Putamen (tissue), 1 donor: ENCODE measurements around the gene MT1H.
"Not testable (repeated sequence)": the region's sequence is repeated elsewhere in the genome, so short reads cannot be mapped to it uniquely, and the experiment has no call there.

Experiments
- DNase-seq: peaks from one replicate; pipeline ENCODE4 v3.0.0-alpha.2; 2016; ENCODE audit warnings: low spot score

Gene MT1H

DNA sequence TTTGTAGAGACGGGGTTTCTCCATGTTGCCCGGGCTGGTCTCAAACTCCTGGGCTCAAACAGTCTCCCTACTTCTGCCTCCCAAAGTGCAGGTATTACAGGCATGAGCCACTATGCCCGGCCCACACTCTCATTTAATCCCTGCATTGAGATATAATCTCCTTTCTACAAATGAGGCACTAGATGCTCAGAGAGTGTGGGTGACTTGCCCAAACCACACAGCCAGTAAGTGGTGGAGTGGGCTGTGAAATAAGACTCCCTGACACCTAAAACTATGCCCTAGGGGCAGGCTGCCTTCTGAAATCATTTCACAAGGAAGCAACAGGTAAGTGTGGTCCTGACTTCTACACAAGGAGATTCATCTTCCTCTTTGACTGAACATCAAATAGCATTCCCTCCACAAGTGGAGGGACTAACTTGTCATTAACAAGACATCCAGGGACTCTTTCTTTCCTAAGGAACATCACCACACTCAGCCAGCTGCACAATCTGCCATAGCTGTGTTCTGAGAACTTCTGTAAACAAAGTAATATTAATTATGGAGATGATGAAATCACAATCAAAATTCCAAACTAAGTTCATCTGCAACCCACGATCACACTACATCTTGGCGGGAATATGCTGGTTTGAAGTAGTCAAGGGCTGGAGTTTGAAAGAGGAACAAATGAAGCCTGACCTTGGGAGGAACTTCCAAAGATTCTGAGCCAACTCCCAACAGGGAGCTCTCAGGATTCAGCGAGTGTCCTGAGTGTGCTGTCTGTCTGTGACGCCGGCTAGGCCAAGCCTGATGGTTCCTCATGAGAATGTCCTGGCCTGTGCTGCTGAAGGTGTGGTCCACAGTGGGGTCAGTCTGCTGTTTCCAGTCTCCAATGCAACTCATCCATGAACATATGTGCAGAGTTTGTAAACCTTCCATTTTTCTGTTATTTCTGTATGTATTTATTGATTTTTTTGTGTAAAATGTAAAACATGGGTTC, 4.0 kb upstream of the MT1H start:
- not testable (repeated sequence) for DNase-seq

DNA sequence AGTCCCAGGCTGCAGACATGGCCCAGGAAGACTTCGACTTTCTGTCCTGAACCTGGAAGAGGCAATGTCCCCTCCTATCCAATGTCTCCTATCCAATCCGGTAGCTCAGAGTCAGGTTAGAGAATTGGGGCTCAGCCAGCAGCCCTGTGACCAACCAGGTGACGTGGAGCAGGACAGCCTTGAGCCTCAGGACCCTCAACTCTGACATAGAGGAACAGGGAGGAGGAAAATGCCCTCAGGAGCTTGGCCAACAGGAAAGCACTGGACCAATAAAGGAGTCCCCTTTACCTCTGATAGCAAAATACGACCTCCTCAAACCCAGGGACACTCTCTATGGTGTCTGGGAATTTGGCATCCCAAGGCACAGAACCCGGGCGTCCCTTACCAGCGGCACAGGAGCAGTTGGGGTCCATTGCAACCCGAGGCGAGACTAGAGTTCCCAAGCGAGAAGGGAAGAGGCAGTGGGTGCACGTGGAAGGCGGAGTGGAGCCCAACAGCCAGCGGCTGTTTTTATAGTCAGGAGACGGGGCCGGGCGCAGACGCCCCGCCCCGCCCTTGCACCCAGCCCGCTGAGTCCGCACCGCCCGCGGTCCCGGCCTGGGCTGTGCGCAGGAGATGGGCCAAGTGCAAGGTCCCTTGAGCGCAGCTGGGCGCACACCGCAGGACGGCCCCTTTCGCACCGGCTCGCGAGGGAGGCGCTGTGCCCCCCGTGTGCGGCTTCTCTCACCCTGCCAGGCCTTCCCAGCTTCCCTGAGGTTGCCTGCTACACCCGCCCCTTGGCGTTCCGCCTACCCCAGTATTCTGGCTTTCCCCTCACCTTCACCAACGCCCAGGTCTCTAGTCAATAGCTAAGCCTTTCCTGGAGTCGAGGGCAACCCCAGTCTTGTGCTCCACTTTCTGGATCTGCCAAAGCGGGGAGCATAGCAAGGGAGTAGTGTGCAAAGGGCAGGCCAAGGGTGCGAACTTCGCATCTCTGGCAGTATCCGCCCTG, 1.7 kb upstream of the MT1H start, which contains the start of gene MT1G:
Gene MT1G (minus strand): TSS at position 485 of the 991 bp plus-strand sequence. CDS start 72 bp downstream, at position 413.
- no peak for DNase-seq

DNA sequence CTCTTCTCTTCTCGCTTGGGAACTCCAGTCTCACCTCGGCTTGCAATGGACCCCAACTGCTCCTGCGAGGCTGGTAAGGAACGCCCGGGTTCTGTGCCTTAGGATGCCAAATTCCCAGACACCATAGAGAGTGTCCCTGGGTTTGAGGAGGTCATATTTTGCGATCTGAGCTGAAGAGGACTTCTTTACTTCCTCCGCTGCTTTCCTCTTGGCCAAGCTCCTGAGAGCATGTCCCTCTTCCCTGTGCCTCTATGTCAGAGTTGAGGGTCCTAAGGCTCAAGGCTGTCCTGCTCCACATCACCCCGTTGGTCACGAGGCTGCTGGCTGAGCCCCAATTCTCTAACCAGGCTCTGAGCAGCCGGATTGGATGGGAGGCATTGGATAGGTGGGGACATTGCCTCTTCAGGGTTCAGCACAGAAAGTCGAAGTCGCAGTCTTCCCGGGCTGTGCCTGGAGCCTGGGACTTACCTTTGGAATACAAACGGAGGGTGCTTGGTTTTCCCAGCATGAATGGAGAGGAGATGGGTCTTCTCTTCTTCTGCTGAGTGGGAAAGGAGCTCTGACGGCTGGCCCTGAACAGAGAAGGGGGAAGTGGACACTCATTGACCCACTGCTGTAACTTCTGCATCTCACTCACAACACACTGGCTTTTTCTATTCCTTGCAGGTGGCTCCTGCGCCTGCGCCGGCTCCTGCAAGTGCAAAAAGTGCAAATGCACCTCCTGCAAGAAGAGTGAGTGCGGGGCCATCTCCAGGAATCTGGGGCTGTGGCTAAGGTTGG, 416 bp downstream of the MT1H start:
- DNase-seq = no peak

DNA sequence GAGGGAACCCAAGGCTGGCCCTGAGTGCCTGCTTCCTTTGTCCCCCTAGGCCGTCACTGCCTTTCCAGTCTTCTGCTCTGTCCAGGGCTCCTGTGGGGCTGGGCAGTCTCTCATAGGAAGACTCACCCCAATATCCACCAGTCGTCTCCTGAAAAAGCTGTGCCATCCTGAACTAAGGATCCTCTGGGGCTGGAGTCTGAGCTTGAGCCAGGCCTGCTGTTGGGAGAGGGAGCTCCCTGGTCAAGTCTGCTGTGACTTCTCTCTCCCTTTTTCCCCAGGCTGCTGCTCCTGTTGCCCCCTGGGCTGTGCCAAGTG, 963 bp downstream of the MT1H start:
- DNase-seq = no peak

DNA sequence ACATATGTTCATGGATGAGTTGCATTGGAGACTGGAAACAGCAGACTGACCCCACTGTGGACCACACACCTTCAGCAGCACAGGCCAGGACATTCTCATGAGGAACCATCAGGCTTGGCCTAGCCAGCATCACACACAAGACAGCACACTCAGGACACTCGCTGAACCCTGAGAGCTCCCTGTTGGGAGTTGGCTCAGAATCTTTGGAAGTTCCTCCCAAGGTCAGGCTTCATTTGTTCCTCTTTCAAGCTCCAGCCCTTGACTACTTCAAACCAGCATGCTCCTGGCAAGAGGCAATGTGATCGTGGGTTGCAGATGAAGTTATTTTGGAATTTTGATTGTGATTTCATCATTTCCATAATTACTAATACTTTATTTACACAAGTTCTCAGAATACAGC, 2.1 kb downstream of the MT1H start:
- not testable (repeated sequence) for DNase-seq

DNA sequence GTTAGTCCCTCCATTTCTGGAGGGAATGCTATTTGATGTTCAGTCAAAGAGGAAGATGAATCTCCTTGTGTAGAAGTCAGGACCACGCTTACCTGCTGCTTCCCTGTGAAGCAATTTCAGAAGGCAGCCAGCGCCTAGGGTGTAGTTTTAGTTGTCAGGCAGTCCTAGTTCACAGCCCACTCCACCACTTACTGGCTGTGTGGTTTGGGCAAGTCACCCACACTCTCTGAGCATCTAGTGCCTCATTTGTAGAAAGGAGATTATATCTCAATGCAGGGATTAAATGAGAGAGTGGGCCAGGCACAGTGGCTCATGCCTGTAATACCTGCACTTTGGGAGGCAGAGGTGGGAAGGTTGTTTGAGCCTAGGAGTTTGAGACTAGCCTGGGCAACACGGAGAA, 2.6 kb downstream of the MT1H start:
- not testable (repeated sequence) for DNase-seq

DNA sequence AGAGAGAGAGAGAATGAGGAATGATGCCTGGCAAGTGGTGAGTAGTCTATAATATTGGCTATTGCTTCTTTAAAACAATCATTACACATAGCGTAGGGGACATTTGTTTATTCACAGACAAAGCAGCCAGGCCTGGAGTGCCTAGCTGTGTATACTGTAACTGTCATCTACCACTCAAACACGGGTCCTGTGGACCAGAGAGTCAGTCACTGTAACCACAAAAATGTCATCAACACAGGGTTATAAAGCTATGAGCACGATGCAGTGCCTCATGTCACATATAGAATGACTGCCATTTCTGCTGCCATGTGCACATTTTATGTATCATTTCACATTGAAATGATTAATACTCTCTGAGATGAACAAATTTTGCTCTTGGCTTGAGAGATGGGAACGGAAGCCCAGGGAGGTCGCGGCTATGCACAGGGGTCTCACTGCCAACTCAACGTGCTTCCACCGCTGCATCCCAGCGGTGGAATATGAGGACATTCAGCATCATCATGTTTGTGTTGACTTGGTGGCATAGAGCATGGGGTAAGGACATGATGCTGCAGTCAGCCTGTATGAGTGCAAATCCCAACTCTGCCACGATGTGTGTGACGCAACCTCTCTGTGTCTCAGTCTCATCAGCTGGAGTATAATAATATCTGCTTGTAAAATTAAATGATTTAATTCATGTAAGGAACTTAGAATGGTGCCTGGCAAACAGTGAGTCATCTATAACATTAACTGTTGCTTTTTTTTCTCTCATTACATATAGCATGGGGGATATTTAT, 3.3 kb downstream of the MT1H start:
- DNase-seq = no peak

DNA sequence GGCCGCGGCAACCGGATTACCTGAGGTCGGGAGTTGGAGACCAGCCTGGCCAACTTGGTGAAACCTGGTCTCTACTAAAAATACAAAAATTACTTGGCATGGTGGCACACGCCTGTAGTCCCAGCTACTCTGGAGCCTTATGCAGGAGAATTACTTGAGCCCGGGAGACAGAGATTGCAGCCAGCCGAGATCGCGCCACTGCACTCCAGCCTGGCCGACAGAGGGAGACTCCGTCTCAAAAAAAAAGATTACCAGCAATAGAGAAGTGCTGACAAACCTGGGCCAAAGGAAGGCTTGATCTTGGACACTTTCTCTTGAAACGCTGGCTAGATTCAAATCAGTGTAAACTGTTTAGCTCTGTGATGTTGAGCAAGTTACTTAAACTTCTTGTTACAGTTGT, 4.3 kb downstream of the MT1H start:
- DNase-seq = no peak

DNA sequence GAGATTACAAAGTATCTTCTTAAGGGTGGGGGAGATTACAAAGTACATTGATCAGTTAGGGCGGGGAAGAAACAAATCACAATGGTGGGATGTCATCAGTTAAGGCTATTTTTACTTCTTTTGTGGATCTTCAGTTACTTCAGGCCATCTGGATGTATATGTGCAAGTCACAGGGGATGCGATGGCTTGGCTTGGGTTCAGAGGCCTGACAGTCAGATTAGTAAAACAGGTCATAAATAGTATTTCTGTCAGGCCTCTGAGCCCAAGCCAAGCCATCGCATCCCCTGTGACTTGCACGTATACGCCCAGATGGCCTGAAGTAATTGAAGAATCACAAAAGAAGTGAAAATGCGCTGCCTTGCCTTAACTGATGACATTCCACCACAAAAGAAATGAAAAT, 5.0 kb downstream of the MT1H start:
- not testable (repeated sequence) for DNase-seq

DNA sequence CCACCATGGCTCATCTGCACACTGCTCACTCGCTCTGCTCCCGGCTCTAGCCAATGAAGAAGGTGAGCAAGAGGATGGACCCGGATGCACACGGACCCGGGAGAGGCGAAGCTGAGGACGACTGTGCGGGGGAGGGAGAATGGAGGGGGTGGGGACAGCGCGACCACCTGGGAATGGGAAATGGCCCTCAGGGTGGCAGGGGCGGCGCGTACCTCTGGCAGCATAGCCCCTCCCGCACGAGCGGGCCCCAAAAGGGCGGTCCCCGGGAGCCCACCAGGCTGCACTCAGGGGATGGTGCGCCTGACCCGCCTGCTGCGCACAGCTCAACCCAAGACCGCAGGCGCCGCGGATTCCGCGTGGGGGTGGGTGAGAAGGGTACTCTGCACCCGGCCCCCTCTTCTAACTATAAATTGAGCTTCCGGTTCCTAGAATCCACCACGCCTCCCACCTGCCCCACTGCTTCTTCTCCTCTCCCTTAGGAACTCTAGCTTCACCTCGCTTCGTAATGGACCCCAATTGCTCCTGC, 6.1 kb downstream of the MT1H start:
- no peak for DNase-seq

DNA sequence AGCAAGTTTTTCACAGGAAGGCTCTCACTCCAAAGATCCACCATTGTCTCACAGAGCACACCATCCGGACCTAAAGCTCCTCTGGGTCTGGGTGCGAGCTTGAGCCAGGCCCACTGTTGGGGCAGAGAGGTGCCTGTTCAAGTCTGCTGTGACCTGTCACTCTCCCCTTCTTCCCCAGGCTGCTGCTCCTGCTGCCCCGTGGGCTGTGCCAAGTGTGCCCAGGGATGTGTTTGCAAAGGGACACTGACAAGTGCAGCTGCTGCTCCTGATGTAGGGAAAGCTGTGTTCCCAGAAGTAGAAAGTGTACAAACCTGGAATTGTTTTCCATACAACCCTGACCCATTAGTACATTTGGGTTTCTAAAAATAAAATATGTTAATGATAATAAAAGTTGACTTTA, 7.9 kb downstream of the MT1H start:
- no peak for DNase-seq

DNA sequence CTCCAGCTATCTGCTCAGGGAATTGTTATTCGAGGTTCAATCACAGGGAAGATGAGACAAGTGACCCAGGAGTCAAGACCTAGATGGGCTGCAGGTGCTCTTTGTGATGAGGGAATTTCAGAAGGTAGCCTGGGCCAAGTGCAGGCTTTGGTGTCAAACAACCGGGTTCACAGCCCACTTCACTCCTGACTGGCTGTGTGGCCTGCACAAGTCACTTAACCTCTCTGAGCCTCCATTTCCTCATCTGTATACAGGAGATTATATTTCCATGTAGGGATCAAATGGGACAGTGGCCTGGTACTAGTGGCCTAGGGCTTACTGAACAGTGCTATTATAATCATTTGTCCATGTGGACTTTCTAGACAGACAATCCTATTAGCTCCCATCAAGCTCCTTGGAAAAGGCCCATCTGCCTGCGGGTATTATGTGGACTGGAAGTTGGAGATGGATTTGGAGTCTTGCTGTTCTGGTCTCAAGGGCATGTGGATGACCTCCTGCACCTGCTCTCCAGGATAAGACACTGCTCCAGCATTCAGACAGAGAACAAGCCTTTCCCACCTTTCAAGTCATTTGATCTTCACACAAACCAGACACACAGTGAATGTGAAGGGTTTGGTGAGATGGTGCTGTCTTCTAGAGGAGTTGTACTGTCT, 9.6 kb downstream of the MT1H start:
- DNase-seq = no peak

DNA sequence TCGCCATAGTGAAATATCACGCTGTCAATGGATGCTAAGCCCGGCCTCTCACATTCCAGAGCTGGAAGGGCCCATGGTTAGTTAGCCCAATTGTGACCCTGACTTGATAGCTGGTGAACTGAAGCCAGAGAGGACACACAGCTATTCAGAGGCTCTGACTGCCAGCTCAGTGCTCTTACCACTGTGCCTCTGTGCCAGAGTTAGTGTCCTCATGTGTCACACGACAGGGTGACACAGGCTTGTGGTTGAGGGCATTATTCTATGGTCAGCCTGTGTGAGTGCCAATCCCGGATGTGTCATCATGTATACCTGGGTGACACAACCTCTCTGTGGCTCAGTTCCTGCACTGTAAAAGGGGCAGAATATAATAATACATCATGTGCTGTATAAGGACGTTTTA, 10.2 kb downstream of the MT1H start:
- no peak for DNase-seq

DNA sequence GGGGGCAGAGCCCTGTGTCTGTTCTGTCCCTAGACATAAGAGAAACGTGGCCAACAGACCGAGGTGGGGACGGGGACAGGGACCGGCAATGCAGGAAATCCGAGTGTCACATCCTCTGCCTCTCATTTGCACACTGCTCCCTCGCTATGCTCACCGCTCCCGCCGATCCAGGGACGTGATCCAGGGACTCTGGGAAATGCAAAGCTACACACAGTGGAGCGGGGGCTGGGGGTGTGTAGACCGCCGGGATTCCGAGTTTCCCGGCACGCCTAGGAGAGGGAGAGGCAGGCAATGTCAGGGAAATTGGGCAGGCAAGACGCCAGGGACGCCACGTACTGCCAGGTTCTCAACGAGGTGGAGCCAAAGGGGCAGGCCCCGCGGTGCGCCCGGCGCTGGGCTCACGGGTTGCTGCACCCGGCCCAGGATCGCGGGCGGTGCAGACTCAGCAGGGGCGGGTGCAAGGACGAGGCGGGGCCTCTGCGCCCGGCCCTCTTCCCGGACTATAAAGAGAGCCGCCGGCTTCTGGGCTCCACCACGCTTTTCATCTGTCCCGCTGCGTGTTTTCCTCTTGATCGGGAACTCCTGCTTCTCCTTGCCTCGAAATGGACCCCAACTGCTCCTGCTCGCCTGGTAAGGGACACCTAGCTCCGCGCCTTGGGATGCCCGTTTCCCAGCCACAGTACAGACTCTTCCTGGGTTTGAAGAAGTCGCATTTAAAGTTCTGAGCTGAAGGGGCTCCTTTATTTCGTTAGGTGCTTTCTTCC, 12.5 kb downstream of the MT1H start, which contains the start of gene MT1X:
Gene MT1X (plus strand): TSS at position 532 of the 764 bp plus-strand sequence. CDS start 71 bp downstream, at position 603.
- DNase-seq = peak; percentile 89

DNA sequence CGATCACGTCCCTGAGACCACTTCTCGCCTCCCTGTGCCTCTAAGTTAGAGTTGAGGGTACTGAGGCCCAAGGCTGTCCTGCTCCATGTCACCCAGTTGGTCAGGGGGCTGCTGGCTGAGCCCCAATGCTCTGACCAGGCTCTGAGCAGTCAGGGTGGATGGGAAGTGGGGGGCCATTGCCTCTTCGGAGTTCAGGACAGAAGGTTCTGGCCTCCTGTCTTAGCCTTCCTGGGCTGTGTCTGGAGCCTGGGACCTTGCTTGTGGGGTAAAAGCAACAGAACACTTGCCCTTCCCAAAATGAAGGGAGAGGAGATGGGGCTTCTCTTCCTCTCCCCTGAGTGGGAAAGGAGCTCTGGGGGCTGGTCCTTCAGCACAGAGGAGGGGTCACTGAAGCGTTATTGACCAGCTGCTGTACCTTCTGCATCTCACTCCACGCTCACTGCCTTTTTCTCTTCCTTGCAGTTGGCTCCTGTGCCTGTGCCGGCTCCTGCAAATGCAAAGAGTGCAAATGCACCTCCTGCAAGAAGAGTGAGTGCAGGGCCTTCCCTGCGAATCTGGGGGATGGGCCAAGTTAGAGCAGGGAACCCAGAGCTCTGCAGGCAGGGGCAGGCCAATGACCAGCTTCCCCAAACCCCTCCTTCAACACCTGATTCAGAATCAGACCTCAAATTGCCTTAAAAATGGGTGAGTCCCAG, 13.2 kb downstream of the MT1H start:
- DNase-seq = no peak

DNA sequence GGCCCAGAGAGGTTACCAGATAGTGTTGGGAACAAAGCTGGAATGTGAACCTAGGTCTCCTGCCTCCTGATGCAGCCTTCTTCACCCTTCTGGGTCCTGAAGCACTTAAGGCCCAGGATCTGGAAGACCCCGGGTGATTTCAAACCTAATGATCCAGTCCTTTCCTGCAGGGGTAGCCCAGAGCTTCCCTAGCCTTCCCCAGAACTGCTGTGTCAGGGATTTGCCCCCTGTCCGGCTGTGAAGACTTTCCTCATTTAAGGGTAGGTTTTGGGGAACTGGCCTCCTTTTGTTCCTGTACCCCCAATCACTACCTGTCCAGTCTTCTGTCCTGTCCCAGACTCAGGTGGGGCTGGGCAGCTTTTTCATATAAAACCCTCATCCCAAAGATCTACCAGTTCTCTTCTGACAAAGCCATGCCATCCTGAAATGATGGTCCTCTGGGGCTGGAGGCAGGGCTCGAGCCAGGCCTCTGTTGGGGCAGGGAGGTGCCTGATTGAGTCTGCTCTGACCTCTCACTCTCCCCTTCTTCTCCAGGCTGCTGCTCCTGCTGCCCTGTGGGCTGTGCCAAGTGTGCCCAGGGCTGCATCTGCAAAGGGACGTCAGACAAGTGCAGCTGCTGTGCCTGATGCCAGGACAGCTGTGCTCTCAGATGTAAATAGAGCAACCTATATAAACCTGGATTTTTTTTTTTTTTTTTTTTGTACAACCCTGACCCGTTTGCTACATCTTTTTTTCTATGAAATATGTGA, 14.0 kb downstream of the MT1H start:
- DNase-seq = no peak

DNA sequence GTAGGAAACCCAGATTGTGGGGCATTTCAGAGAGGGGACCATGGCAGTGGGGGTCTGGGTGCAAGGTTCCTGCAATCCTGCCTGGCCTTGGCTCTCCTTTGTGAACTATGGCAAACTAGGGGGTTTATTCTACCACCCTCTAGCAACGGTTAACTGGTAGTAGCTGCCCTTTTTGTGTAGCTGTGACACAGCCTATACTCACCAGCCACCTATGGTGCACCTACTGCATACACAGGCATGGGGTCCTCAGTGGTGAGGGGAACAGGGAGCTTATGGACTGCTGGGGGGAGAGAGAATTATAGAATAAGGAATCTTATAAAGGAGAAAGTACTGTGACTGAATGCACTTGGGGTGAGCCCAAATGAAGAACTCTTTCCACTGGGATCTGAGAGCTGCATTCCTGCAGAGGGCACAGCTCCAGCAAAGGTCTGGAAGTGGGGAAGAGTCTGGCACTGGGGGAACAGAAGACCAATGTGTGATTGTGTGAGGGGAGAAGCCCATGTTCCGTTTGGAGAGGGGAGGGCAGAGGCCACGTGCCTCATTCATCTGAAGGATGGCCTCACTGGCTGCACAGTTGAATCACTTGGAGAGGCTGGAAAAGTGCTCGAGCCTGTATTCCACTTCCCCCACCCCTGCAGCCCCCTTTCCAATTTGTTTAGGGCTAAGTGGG, 14.8 kb downstream of the MT1H start:
- DNase-seq = no peak
